D341Med (cell line): ENCODE results near the gene F5.
"Not testable (repeated sequence)": the region's sequence is repeated elsewhere in the genome, so short reads cannot be mapped to it uniquely, and the experiment has no call there.

Experiments
- DNase-seq: peaks from one replicate; pipeline ENCODE4 v3.0.0; 2012; ENCODE audit warnings: low spot score

Gene F5

GRCh38 chr1:169508432-169509338 lies 77.6 kb downstream of the F5 start:
- no peak for DNase-seq

GRCh38 chr1:169507413-169507812 lies 78.9 kb downstream of the F5 start:
- DNase-seq: no peak

GRCh38 chr1:169503601-169504000 lies 82.7 kb downstream of the F5 start:
- DNase-seq: not testable (repeated sequence)

- no peak for DNase-seq
These were observed 86.5 kb downstream of the F5 start for GRCh38 chr1:169499807-169500206.

GRCh38 chr1:169497317-169497716 lies 89.0 kb downstream of the F5 start:
- DNase-seq: no peak

GRCh38 chr1:169495916-169496315 lies 90.4 kb downstream of the F5 start:
- DNase-seq: no peak

GRCh38 chr1:169495046-169495775 lies 91.1 kb downstream of the F5 start:
- no peak for DNase-seq

- no peak for DNase-seq
These were observed 91.9 kb downstream of the F5 start for GRCh38 chr1:169494343-169494742.

- no peak for DNase-seq
These were observed 93.0 kb downstream of the F5 start for GRCh38 chr1:169493251-169493650.

- no peak for DNase-seq
These were observed 94.4 kb downstream of the F5 start for GRCh38 chr1:169491845-169492281.

- no peak for DNase-seq
These were observed 98.1 kb downstream of the F5 start for GRCh38 chr1:169488157-169488556.

GRCh38 chr1:169487561-169487960 lies 98.7 kb downstream of the F5 start:
- DNase-seq: no peak

- no peak for DNase-seq
These were observed 99.1 kb downstream of the F5 start for GRCh38 chr1:169487133-169487532.

- no peak for DNase-seq
These were observed 99.8 kb downstream of the F5 start for GRCh38 chr1:169486281-169487051.

- DNase-seq: peak; percentile 99
These were observed 100.6 kb downstream of the F5 start, which contains the start of gene SLC19A2 for GRCh38 chr1:169485431-169486280. SLC19A2 (minus strand) TSS chr1:169485944; CDS start chr1:169485766, 178 bp downstream.

GRCh38 chr1:169484683-169485430 lies 101.4 kb downstream of the F5 start:
- peak; percentile 64 for DNase-seq

GRCh38 chr1:169484101-169484500 lies 102.2 kb downstream of the F5 start:
- DNase-seq: no peak

- DNase-seq: no peak
These were observed 102.7 kb downstream of the F5 start for GRCh38 chr1:169483500-169483966.

- DNase-seq: no peak
These were observed 106.8 kb downstream of the F5 start for GRCh38 chr1:169479363-169480066.
